ENCODE results near the gene E2F8.
"Not testable (repeated sequence)": the region's sequence is repeated elsewhere in the genome, so short reads cannot be mapped to it uniquely, and the experiment has no call there.

E2F8 gene

DNA sequence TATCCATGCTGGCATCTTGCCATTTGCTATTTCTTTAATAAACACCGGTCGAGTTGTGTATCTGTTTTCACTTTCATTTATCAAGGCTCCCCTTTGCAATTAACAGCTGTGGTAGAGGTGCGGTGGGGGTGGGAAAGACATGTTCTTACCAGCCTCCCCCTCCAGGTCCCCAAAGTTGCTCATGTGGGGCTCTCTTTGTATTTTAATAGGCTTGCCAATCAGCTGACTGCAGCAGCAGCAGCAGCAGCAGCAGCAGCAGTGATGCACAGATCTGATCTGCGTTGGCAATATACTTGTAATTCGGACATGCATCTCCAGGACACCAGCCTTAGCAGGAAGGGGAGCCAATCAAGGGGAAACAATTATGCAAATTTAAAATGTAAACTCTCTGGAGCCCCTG, 40.3 kb upstream of the E2F8 start:
- H3K4me3 ChIP-seq (replicated peaks; ENCODE audit: low read depth, low read length), result no peak overlapping the region
- DNase-seq (ENCODE audit: low read depth), result no peak
- TF ChIP-seq, protein P1, sequence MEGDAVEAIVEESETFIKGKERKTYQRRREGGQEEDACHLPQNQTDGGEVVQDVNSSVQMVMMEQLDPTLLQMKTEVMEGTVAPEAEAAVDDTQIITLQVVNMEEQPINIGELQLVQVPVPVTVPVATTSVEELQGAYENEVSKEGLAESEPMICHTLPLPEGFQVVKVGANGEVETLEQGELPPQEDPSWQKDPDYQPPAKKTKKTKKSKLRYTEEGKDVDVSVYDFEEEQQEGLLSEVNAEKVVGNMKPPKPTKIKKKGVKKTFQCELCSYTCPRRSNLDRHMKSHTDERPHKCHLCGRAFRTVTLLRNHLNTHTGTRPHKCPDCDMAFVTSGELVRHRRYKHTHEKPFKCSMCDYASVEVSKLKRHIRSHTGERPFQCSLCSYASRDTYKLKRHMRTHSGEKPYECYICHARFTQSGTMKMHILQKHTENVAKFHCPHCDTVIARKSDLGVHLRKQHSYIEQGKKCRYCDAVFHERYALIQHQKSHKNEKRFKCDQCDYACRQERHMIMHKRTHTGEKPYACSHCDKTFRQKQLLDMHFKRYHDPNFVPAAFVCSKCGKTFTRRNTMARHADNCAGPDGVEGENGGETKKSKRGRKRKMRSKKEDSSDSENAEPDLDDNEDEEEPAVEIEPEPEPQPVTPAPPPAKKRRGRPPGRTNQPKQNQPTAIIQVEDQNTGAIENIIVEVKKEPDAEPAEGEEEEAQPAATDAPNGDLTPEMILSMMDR (IDR thresholded peaks at IDR 0.05; ENCODE audit: low read length, missing control alignments), result no peak

DNA sequence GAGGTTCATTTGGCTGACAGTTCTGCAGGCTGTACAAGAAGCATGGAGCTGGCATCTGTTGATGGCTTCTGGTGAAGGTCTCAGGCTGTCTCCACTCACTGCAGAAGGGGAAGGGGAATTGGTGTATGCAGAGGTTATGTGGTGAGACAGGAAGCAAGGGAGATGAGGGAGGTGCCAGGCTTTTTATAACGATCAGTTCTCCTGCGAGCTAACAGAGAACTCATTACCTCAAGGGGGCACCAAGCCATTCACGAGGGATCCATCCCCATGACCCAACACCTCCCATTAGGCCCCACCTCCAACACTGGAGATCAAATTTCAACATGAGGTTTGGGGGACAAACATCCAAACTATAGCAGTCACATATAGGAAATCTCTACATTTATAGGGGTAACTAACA, 38.7 kb upstream of the E2F8 start:
- DNase-seq (ENCODE audit: low read depth), result no peak
- H3K4me3 ChIP-seq (replicated peaks; ENCODE audit: low read depth, low read length), result no peak overlapping the region
- TF ChIP-seq, protein P1 (IDR thresholded peaks at IDR 0.05; ENCODE audit: low read length, missing control alignments), result no peak

DNA sequence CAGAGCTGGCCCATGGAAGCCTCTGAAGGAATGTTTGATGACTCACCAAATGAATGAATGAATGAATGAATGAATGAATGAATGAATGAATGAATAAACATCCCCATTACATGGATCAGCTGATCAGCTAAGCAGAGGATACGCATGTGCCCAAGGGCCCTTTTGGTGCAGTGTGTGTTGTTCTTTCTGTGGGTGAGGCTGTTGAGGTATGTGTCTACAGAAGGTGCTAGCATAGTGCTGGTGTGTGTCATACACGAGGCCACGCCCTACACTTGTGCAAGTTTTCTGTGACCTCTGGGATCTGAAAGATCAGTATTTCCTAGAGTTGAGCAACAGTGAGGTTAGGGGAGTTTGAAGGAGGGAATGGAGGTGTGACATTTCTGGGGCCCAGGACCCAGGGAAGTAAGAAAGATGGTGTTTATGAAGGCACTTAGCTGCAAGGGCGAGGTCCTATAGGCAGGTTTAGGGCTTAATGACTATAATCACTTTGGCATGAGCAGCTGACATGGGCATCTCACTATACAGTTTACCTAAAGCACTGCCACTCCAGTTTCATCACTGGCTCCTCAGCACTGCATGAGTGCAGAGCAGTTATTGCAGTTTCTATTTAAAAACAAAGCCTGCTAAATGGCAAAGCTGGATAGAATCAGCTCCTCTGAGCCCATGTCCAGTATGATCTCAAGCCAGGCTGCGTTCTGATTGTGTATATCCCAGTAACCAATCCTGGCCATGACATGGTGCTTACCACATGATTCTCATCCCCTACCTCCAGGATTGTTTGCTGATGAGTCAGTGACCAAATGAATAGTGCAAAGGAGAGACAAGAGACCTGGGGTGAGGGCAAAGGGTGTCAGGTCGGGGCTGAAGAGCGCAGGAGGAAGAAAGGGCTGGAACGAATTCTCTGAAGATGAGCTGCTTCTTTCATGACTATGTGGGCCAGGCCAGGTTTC, 36.4 kb upstream of the E2F8 start:
- peak; percentile 9 for DNase-seq (ENCODE audit: low read depth)
- TF ChIP-seq, protein P1 (IDR thresholded peaks at IDR 0.05; ENCODE audit: low read length, missing control alignments), result no peak
- H3K4me3 ChIP-seq (replicated peaks; ENCODE audit: low read depth, low read length), result no peak overlapping the region

DNA sequence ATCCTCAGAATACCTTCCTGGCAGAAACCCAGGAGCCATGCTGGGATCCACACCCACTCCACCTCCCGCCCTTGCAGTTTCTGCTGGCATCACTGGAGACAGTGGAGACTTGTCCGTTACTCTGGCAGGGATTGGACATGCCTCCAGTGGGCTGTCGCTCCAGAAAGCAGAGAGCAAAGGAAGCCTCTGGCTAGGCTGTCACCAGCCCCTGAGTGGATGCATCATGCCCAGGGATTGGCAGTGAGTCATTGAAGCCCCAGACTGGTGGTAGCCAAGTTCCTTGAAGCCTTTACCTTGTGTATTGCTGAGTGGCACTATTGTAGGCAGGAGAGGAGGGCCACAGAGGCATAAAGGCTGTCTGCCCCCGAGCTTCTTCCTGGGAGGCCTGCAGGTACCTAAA, 34.8 kb upstream of the E2F8 start:
- TF ChIP-seq, protein P1 (IDR thresholded peaks at IDR 0.05; ENCODE audit: low read length, missing control alignments), result no peak
- H3K4me3 ChIP-seq (replicated peaks; ENCODE audit: low read depth, low read length), result no peak overlapping the region
- DNase-seq (ENCODE audit: low read depth), result no peak

DNA sequence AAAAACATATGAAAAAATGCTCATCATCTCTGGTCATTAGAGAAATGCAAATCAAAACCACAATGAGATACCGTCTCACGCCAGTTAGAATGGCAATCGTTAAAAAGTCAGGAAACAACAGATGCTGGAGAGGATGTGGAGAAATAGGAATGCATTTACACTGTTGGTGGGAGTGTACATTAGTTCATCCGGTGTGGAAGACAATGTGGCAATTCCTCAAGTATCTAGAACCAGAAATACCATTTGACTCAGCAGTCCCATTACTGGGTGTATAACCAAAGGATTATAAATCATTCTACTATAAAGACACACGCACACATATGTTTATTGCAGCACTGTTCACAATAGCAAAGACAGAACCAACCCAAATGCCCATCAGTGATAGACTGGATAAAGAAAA, 32.5 kb upstream of the E2F8 start:
- DNase-seq (ENCODE audit: low read depth), result peak; percentile 3
- H3K4me3 ChIP-seq (replicated peaks; ENCODE audit: low read depth, low read length), result not testable (repeated sequence)

DNA sequence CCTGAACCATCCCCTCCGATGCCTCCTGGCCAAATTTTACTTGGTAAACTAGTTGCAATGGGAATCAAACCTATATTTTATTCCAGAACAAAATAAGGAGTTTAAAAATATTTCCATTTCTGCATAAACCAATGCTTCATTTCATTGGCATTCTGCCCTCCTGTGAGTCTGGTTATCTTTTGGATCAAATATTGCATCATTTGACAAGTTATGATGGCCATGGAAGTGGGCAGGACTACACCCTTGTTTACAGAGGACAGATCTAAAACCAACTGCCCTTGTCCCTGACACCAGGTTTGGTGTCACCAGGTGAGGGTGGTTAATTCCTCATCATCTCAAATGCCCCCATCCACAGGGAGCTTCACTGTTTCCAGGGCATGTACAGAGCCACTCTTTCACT, 28.2 kb upstream of the E2F8 start:
- DNase-seq (ENCODE audit: low read depth), result no peak
- TF ChIP-seq, protein P1 (IDR thresholded peaks at IDR 0.05; ENCODE audit: low read length, missing control alignments), result no peak
- H3K4me3 ChIP-seq (replicated peaks; ENCODE audit: low read depth, low read length), result no peak overlapping the region

DNA sequence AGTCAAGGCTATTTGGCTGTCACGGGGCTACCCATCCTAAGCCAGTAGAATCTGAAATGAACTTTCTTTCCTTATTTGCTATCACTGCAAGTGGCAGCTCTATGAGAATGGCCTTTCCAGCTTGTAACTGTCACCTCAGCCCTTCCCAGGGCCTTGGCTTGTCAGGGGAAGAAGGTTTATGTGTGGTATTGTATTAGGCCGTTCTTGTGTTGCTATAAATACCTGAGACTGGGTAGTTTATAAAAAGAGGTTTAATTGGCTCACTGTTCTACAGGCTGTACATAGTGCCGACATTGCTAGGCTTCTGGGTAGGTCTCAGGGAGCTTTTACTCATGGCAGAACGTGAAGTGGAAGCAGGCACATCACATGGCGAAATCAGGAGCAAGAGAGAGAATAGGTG, 26.8 kb upstream of the E2F8 start:
- TF ChIP-seq, protein P1 (IDR thresholded peaks at IDR 0.05; ENCODE audit: low read length, missing control alignments), result no peak
- no peak for DNase-seq (ENCODE audit: low read depth)
- H3K4me3 ChIP-seq (replicated peaks; ENCODE audit: low read depth, low read length), result no peak overlapping the region

All from fibroblast of pulmonary artery (primary cell).